ENCODE results near the gene CRAMP1.

The CRAMP1 gene

DNA sequence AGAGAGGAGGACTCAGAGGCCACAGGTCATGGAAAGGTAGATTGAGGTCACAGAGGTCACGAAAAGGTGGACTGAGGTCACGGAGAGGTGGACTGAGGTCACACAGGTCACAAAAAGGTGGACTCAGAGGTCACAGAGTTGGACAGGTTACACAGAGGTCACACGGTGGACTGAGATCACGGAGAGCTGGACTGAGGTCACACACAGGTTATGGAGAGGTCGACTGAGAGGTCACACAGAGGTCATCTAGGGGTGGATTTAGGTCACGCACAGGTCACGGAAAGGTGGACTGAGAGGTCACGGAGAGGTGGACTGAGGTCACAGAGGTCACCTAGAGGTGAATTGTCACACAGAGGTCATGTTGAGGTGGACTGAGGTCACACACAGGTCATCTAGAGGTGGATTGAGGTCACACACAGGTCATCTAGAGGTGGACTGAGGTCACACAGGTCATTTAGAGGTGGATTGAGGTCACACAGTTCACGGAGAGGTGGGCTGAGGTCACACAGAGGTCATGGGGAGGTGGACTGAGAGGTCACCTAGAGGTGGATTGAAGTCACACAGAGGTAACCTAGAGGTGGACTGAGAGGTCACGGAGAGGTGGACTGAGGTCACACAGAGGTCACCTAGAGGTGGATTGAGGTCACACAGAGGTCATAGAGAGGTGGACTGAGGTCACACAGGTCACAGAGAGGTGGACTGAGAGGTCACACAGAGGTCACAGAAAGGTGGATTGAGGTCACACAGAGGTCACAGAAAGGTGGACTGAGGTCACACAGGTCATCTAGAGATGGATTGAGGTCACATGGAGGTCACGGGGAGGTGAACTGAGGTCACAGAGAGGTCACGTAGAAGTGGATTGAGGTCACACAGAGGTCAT lies 39.2 kb downstream of the CRAMP1 start:
- peaks cover 11% of the 10 kb centered on the region for H3K4me1 ChIP-seq (ENCODE audit: control insufficient read depth, insufficient read depth, low read length)
- no peak overlapping the region for H3K4me3 ChIP-seq (ENCODE audit: low read length)
- no peak overlapping the region for H3K4me2 ChIP-seq (ENCODE audit: low read length)
- H3K27me3 ChIP-seq (ENCODE audit: control insufficient read depth, insufficient read depth, low read length): no peaks in the 10 kb centered on the region
- no peaks in the 10 kb centered on the region for H3K9me3 ChIP-seq (replicated peaks; ENCODE audit: low read length)
- H3K9ac ChIP-seq (ENCODE audit: low read depth, low read length): no peak overlapping the region
- H3K36me3 ChIP-seq (ENCODE audit: insufficient read depth, low read length): peaks cover 62% of the 10 kb centered on the region

GRCh38 chr16:1651974-1652312 lies 39.8 kb downstream of the CRAMP1 start:
- H3K4me2 ChIP-seq (ENCODE audit: low read length): no peak overlapping the region
- H3K27me3 ChIP-seq (ENCODE audit: control insufficient read depth, insufficient read depth, low read length): no peaks in the 10 kb centered on the region
- H3K4me1 ChIP-seq (ENCODE audit: control insufficient read depth, insufficient read depth, low read length): peaks cover 10% of the 10 kb centered on the region
- H3K9me3 ChIP-seq (replicated peaks; ENCODE audit: low read length): no peaks in the 10 kb centered on the region
- H3K36me3 ChIP-seq (ENCODE audit: insufficient read depth, low read length): peaks cover 62% of the 10 kb centered on the region
- H3K4me3 ChIP-seq (ENCODE audit: low read length): no peak overlapping the region
- no peak overlapping the region for H3K9ac ChIP-seq (ENCODE audit: low read depth, low read length)

- peaks cover 10% of the 10 kb centered on the region for H3K4me1 ChIP-seq (ENCODE audit: control insufficient read depth, insufficient read depth, low read length)
- H3K9ac ChIP-seq (ENCODE audit: low read depth, low read length): no peak overlapping the region
- no peak overlapping the region for H3K4me3 ChIP-seq (ENCODE audit: low read length)
- H3K36me3 ChIP-seq (ENCODE audit: insufficient read depth, low read length): peaks cover 67% of the 10 kb centered on the region
- H3K9me3 ChIP-seq (replicated peaks; ENCODE audit: low read length): no peaks in the 10 kb centered on the region
- H3K27me3 ChIP-seq (ENCODE audit: control insufficient read depth, insufficient read depth, low read length): no peaks in the 10 kb centered on the region
- H3K4me2 ChIP-seq (ENCODE audit: low read length): no peak overlapping the region
These were observed 40.9 kb downstream of the CRAMP1 start for GRCh38 chr16:1653023-1653422.

DNA sequence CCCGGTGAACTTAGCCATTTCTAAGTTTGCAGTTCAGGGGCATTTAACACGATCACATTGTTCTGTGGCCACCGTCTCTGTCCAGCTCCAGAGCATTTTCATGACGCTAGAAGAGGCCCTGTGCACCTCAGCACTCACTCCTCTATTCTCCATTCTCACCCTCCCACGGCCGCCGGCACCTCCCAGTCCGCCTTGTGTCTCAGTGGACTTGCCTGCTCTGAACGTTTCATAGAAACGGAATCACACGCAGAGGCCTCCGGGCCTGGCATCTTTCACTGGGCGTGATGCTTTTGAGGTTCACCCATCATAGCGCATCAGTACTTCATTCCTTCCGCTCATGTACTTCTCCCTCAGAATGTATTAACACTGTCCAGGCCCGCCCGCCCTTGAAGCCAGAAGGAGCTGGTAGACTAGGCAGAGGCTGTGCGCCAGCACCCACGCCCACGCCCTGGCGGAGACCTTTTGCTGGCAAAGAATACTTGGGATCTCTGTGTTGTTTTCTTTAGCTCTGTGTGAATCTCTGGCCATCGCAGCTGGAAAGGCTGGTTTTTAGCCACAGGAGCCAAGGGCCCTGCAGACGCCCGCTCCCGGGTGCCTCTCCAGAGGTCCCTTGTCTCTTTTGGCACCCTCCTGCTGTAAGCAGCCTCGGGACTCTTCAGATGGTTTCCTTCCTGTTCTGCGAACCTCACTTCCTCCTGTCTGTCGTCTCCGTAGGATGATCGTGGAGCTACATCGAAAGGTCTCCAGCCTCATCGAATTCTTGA lies 42.5 kb downstream of the CRAMP1 start:
- Histone ChIP-seq H3K36me3 (ENCODE audit: insufficient read depth, low read length) (peaks cover 74% of the 10 kb centered on the region), H3K4me3 (ENCODE audit: low read length) (no peak overlapping the region), H3K9me3 (replicated peaks; ENCODE audit: low read length) (no peaks in the 10 kb centered on the region), H3K9ac (ENCODE audit: low read depth, low read length) (no peak overlapping the region), H3K4me2 (ENCODE audit: low read length) (no peak overlapping the region), H3K4me1 (ENCODE audit: control insufficient read depth, insufficient read depth, low read length) (peaks cover 10% of the 10 kb centered on the region), H3K27me3 (ENCODE audit: control insufficient read depth, insufficient read depth, low read length) (no peaks in the 10 kb centered on the region)

DNA sequence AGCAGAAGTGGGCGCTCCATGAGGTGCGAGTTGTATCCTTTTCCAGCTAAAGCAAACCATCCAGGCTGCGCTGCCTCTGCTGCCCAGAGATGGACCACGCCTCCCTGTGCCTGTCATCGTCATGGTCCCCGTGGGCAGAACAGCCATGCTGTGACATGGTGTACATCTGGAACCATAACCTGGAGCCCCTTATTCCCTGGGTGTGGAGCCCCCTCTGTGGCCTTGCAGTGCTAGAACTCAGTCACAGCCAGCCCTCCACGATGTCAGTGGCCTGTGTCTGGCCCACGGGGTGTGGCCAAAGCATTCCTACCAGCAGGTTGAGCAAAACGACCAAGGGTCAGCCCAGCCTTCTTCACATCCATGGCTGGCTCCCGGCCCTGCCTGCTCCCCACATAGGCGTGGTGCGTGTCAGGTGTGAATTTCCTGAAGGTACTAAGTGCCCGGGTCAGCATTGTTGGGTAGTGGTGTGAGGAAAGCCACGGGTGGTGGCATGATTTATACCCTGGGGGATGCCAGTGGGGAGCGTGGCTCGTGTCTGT lies 43.2 kb downstream of the CRAMP1 start:
- H3K9ac ChIP-seq (ENCODE audit: low read depth, low read length): no peak overlapping the region
- H3K9me3 ChIP-seq (replicated peaks; ENCODE audit: low read length): no peaks in the 10 kb centered on the region
- H3K4me1 ChIP-seq (ENCODE audit: control insufficient read depth, insufficient read depth, low read length): peaks cover 10% of the 10 kb centered on the region
- no peaks in the 10 kb centered on the region for H3K27me3 ChIP-seq (ENCODE audit: control insufficient read depth, insufficient read depth, low read length)
- H3K36me3 ChIP-seq (ENCODE audit: insufficient read depth, low read length): peaks cover 80% of the 10 kb centered on the region
- H3K4me3 ChIP-seq (ENCODE audit: low read length): no peak overlapping the region
- no peak overlapping the region for H3K4me2 ChIP-seq (ENCODE audit: low read length)

DNA sequence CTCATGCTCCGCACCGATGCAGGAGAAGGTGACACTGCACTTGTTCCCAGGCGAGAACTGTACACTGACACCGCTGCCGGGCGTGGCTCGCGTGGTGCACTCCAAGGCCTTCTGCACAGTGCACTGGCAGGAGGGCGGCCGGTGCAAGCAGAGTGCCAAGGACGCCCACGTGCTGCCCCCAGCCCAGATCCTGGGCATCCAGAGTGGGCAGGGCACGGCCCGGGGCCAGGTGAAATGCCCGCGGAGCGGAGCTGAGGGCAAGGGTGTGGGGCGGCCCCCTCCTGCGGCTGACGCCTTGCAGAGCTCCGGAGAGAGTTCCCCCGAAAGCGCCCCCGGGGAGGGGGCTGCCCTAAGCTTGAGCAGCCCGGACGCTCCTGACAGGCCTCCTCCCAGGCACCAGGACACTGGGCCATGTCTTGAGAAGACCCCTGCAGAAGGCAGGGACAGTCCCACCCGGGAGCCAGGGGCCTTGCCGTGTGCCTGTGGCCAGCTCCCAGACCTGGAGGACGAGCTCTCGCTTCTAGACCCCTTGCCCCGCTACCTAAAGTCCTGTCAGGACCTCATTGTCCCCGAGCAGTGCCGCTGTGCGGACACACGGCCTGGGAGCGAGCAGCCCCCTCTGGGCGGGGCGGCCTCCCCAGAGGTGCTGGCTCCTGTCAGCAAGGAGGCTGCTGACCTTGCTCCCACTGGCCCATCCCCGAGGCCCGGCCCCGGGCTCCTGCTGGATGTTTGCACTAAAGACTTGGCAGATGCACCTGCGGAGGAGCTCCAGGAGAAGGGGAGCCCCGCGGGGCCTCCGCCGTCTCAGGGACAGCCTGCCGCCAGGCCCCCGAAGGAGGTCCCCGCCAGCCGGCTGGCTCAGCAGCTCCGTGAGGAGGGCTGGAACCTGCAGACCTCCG lies 44.0 kb downstream of the CRAMP1 start:
- Histone ChIP-seq H3K36me3 (ENCODE audit: insufficient read depth, low read length) (peaks cover 77% of the 10 kb centered on the region), H3K27me3 (ENCODE audit: control insufficient read depth, insufficient read depth, low read length) (no peaks in the 10 kb centered on the region), H3K9me3 (replicated peaks; ENCODE audit: low read length) (no peaks in the 10 kb centered on the region), H3K4me2 (ENCODE audit: low read length) (no peak overlapping the region), H3K4me1 (ENCODE audit: control insufficient read depth, insufficient read depth, low read length) (peaks cover 10% of the 10 kb centered on the region), H3K9ac (ENCODE audit: low read depth, low read length) (no peak overlapping the region), H3K4me3 (ENCODE audit: low read length) (no peak overlapping the region)

DNA sequence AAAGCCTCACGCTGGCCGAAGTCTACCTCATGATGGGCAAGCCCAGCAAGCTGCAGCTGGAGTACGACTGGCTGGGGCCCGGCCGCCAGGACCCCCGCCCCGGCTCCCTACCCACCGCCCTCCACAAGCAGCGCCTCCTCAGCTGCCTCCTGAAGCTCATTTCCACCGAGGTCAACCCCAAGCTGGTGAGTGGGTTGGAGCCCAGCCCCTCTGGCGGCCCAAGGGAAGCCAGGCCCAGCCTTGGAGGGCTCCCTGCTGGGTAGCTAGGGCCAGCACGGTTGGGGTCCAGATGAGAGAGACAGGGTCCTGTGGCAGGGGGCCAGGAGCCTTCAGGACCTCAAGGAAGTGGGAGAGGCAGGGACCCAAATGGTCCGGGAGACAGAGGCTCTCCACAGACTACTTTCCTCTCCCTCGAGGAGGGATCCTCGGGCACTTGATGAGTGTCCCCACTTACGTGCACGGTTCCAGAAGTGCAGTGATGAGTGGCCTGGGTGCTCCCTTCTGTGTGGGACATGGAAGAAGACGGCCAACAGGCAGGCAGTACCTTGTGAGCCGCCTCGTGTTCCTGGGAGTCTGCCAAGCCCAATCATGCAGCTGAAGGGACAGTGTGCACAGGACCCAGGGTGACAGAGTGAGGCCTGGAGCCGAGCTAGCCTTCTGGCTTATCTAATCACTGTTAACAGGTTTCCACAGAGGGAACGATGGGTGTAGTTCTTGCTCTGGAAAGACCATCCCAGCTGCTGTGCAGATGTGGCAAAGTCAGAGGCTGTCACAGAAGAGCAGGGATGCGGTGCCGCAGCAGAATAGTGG lies 44.9 kb downstream of the CRAMP1 start:
- no peak overlapping the region for H3K4me2 ChIP-seq (ENCODE audit: low read length)
- H3K4me3 ChIP-seq (ENCODE audit: low read length): no peak overlapping the region
- no peaks in the 10 kb centered on the region for H3K27me3 ChIP-seq (ENCODE audit: control insufficient read depth, insufficient read depth, low read length)
- peaks cover 10% of the 10 kb centered on the region for H3K4me1 ChIP-seq (ENCODE audit: control insufficient read depth, insufficient read depth, low read length)
- no peak overlapping the region for H3K9ac ChIP-seq (ENCODE audit: low read depth, low read length)
- H3K36me3 ChIP-seq (ENCODE audit: insufficient read depth, low read length): peaks cover 73% of the 10 kb centered on the region
- no peaks in the 10 kb centered on the region for H3K9me3 ChIP-seq (replicated peaks; ENCODE audit: low read length)

DNA sequence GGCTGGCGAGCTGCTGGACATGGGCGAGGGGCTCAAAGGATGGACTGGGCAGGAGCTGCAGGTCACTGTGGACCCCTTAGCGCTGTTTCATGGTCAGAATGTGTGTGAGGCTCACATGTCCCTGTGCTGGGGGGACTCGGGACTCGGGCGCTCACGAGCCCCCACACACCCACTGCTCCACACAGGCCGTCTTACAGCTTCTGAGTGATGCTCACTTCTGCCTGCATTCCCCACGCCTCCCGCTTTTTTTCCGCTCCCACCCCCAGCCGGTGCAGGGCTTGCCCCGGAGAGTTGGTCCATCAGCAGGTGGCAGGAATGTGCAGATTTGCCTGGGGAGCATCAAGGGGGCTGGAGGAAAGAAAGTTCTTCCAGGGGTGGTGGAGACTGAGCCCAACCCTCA lies 45.7 kb downstream of the CRAMP1 start:
- H3K9me3 ChIP-seq (replicated peaks; ENCODE audit: low read length): no peaks in the 10 kb centered on the region
- no peak overlapping the region for H3K4me3 ChIP-seq (ENCODE audit: low read length)
- no peak overlapping the region for H3K4me2 ChIP-seq (ENCODE audit: low read length)
- no peak overlapping the region for H3K9ac ChIP-seq (ENCODE audit: low read depth, low read length)
- H3K36me3 ChIP-seq (ENCODE audit: insufficient read depth, low read length): peaks cover 74% of the 10 kb centered on the region
- peaks cover 10% of the 10 kb centered on the region for H3K4me1 ChIP-seq (ENCODE audit: control insufficient read depth, insufficient read depth, low read length)
- no peaks in the 10 kb centered on the region for H3K27me3 ChIP-seq (ENCODE audit: control insufficient read depth, insufficient read depth, low read length)

DNA sequence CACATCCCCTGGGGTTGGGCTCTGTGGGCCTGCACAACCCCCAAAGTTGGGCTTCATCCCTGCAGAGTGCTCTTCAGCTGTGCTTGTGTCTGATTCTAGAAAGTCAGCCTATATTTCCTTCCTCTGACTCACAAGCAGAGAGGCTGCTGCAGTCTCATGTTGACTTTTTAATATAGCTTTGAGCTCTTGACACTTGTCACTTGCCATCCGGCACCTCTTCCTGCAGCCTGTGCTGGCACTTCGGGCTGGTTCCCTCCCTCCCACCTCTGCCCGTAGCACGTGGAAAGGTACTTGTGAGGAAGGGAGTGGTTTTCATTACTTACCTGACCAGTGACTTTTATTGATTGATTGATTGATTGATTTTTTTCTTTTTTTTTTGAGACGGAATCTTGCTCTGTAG lies 46.9 kb downstream of the CRAMP1 start:
- Histone ChIP-seq H3K4me3 (ENCODE audit: low read length) (no peak overlapping the region), H3K9me3 (replicated peaks; ENCODE audit: low read length) (no peaks in the 10 kb centered on the region), H3K4me1 (ENCODE audit: control insufficient read depth, insufficient read depth, low read length) (peaks cover 10% of the 10 kb centered on the region), H3K9ac (ENCODE audit: low read depth, low read length) (no peak overlapping the region), H3K36me3 (ENCODE audit: insufficient read depth, low read length) (peaks cover 80% of the 10 kb centered on the region), H3K4me2 (ENCODE audit: low read length) (no peak overlapping the region), H3K27me3 (ENCODE audit: control insufficient read depth, insufficient read depth, low read length) (no peaks in the 10 kb centered on the region)

DNA sequence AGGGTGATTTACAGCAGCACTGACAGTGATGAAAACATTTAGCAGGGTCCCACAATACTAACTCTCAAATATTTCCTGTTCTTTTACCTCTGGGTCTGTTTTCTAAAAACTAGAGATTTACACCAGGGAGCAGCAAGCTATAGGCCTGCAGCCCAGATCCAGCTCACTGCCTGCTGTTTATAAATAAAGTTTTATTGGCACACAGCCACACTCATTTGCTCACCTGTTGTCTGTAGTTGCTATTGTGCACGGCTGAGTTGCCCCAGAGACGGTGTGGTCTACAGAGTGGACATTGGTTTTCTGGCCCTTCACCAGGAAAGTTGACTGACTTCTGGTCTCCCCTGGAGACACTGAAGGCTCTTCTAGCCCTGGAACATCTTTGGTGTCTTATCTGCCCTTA lies 49.7 kb downstream of the CRAMP1 start:
- no peaks in the 10 kb centered on the region for H3K9me3 ChIP-seq (replicated peaks; ENCODE audit: low read length)
- H3K4me3 ChIP-seq (ENCODE audit: low read length): no peak overlapping the region
- no peak overlapping the region for H3K4me2 ChIP-seq (ENCODE audit: low read length)
- H3K4me1 ChIP-seq (ENCODE audit: control insufficient read depth, insufficient read depth, low read length): no peaks in the 10 kb centered on the region
- no peak overlapping the region for H3K9ac ChIP-seq (ENCODE audit: low read depth, low read length)
- no peaks in the 10 kb centered on the region for H3K27me3 ChIP-seq (ENCODE audit: control insufficient read depth, insufficient read depth, low read length)
- peaks cover 78% of the 10 kb centered on the region for H3K36me3 ChIP-seq (ENCODE audit: insufficient read depth, low read length)
